ENCODE data around the gene SCAPER. TPM values are rescaled to one million over a fixed set of nuclear protein-coding genes. Genes with fewer than 3 reads are reported as not detected.

Gene SCAPER
- polyA plus RNA-seq, 1 experiment = 5.4 TPM

DNA sequence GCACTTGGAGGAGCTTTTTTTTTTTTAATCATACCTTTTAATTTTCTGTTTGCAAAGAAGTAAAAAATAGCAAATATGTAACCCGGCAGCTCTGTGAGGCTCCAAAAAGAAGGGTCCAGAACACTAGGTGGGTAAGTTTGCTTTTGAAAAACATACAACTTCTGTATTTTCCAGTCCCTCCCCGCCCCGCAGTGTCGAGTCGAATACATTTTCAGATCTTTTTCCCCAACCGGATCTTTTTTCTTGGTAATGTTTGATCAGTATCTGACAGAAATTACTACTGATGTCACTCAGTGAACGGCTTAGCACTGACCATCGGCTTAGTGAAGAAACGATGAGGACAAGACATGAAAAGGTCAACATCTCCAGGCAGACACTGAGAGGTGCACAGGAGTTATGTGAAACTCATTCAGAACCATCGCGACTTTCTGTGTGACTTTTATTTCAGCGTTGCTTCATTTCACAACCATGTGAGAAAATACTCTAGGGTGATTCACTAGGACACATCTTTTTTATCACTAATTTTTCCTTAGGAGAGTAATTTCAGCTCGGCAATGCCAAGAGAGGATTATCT is 557.6 kb downstream of the SCAPER start:
- ChIA-PET POLR2A (interaction anchor here (1.5 kb wide), 1 partner anchor 11 kb away, joined by 10 read pairs; the partner anchor contains the start of gene ISL2), CTCF (interaction anchor here (0.6 to 1.8 kb wide), 3 partner anchors 17 to 518 kb away, joined by 3 to 4 read pairs (median 3); no protein-coding TSS in a partner anchor)
- no peak for TF ChIP-seq CTCF (IDR thresholded peaks at IDR 0.05; ENCODE audit: low read depth, low read length)
- H3K27me3 ChIP-seq (ENCODE audit: control insufficient read depth, insufficient read depth, low read length) = peaks cover 31% of the 10 kb centered on the region
- H3K4me3 ChIP-seq (ENCODE audit: low read depth, low read length) = no peak overlapping the region
- no peaks in the 10 kb centered on the region; the same call in 1 of the 2 replicates for H3K9me3 ChIP-seq (ENCODE audit: control insufficient read depth, insufficient read depth, low read length)
- no peak for DNase-seq (ENCODE audit: low read depth, low spot score)
- no peak overlapping the region for H3K27ac ChIP-seq (ENCODE audit: low read depth, low read length)

DNA sequence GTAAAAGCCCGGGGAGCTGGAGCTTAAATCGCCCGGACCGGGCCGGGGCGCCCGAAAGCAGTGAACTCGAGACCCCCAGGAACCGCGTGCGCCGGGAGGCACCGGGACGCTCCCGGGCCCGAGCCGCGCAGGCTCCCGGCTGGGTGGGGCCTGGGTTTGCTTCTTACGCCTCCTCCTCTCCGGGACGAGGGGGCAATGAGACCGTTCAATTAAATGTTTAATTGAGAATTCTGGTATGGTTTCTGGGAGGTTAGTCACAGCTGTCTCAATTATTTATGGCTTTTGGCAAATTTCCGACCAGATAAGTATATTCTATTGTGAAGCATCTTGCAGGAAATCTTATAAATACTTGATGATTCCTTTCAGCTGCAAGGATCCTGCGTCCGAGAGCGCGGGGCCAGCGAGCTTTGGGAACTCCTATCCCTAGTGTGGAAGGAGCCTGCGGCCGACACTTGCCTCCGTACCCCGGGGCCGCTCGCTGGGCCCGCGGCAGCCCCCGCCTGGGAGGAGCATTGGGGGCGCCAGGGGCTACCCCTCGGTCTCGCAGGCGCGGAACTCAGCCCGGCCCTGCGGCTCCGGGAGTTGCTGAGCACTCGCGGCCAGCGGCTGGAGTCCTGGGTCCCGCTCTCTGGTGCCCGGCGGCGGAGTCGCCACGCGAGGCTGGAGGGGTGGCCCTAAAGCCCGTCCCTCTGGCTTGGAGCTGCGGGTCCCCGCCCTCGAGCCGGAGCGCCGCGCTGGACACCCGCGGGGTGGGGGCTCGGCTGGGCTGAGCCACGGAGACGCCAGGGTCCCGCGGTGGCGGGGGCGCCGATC is 558.3 kb downstream of the SCAPER start:
- DNase-seq (ENCODE audit: low read depth, low spot score) = no peak
- H3K27ac ChIP-seq (ENCODE audit: low read depth, low read length) = no peak overlapping the region
- ChIA-PET CTCF (interaction anchor here (1.2 to 1.8 kb wide), 2 partner anchors 16 to 519 kb away, joined by 3 to 4 read pairs; no protein-coding TSS in a partner anchor), POLR2A (interaction anchor here (1.5 kb wide), 1 partner anchor 10 kb away, joined by 10 read pairs; the partner anchor contains the start of gene ISL2)
- H3K4me3 ChIP-seq (ENCODE audit: low read depth, low read length) = peak overlapping the region; percentile 49
- peaks cover 35% of the 10 kb centered on the region for H3K27me3 ChIP-seq (ENCODE audit: control insufficient read depth, insufficient read depth, low read length)
- TF ChIP-seq CTCF (IDR thresholded peaks at IDR 0.05; ENCODE audit: low read depth, low read length) = no peak
- H3K9me3 ChIP-seq (ENCODE audit: control insufficient read depth, insufficient read depth, low read length) = peaks cover 2% of the 10 kb centered on the region; the same call in 1 of the 2 replicates

GRCh38 chr15:76345880-76346668 is 559.1 kb downstream of the SCAPER start:
- CTCF ChIA-PET = interaction anchor here (0.6 to 1.8 kb wide), 3 partner anchors 15 to 520 kb away, joined by 3 to 4 read pairs (median 3); no protein-coding TSS in a partner anchor
- POLR2A ChIA-PET = interaction anchor here (0.6 to 1.5 kb wide), 4 partner anchors 10 to 242 kb away, joined by 4 to 10 read pairs (median 7); partner anchors contain the start of gene ISL2

DNA sequence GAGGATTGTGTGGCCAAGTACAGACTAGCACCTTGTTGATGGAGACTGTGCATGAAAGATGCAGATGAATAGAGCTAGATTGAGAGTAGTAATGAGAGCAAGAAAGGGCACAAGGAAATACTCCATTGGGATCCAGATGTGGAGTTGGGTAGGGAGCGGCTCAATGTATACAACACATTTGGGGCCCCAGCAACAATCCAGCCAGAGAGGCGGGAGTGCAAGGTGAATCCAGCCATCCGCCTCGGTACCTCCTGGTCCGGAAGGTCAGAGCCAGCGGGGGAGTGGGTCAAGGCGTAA is 559.6 kb downstream of the SCAPER start:
- H3K27me3 ChIP-seq (ENCODE audit: control insufficient read depth, insufficient read depth, low read length) = peaks cover 46% of the 10 kb centered on the region
- H3K9me3 ChIP-seq (ENCODE audit: control insufficient read depth, insufficient read depth, low read length) = peaks cover 15% of the 10 kb centered on the region
- H3K4me3 ChIP-seq (ENCODE audit: low read depth, low read length) = no peak overlapping the region
- CTCF ChIA-PET = interaction anchor here (0.6 to 1.8 kb wide), 2 partner anchors 15 to 30 kb away, joined by 3 to 4 read pairs; no protein-coding TSS in a partner anchor
- POLR2A ChIA-PET = interaction anchor here (0.6 to 0.9 kb wide), 3 partner anchors 9 to 242 kb away, joined by 4 to 10 read pairs (median 4); partner anchors contain the start of gene ISL2
- H3K27ac ChIP-seq (ENCODE audit: low read depth, low read length) = no peak overlapping the region
- TF ChIP-seq CTCF (IDR thresholded peaks at IDR 0.05; ENCODE audit: low read depth, low read length) = no peak
- no peak for DNase-seq (ENCODE audit: low read depth, low spot score)

More at GRCh38 chr15:76345880-76346668, 559.1 kb downstream of the SCAPER start:
- Histone ChIP-seq H3K27me3 (ENCODE audit: control insufficient read depth, insufficient read depth, low read length) (peaks cover 41% of the 10 kb centered on the region), H3K27ac (ENCODE audit: low read depth, low read length) (no peak overlapping the region), H3K9me3 (ENCODE audit: control insufficient read depth, insufficient read depth, low read length) (peaks cover 10% of the 10 kb centered on the region), H3K4me3 (ENCODE audit: low read depth, low read length) (peak overlapping the region; percentile 49)
- no peak for TF ChIP-seq CTCF (IDR thresholded peaks at IDR 0.05; ENCODE audit: low read depth, low read length)
- DNase-seq (ENCODE audit: low read depth, low spot score) = no peak
